Calu3 (cell line): ENCODE data around the gene LIPN. TPM values are rescaled to one million over a fixed set of nuclear protein-coding genes. Genes with fewer than 3 reads are reported as not detected.

Experiments
- BruUV-seq: library from RNA; stranded (reverse); fragments of 400-500 nt; replicated peaks from 2 replicates; lab custom pipeline; 2021; lab: Mats Ljungman, UMichigan
- CTCF ChIA-PET: fragments of 300-600 bp; sonication (Branson Sonifier 250); formaldehyde crosslinking; loops from one replicate; lab custom pipeline; 2022; ENCODE audit warnings: antibody characterized with exemption; lab: Charles Lee
- DNase-seq: peaks from one replicate; pipeline ENCODE4 v3.0.0; 2022
- H3K27ac Mint-ChIP-seq: one replicate; pipeline ENCODE4 v1.8.0; 2022; ENCODE audit warnings: mixed read lengths; ENCODE audit not compliant: unreplicated experiment
- H3K27me3 Mint-ChIP-seq: one replicate; pipeline ENCODE4 v1.8.0; 2022; ENCODE audit warnings: mixed read lengths; ENCODE audit not compliant: unreplicated experiment
- H3K36me3 Mint-ChIP-seq: one replicate; pipeline ENCODE4 v1.8.0; 2022; ENCODE audit warnings: mild to moderate bottlenecking, moderate library complexity, mixed read lengths; ENCODE audit not compliant: insufficient read depth, unreplicated experiment
- H3K4me1 Mint-ChIP-seq: one replicate; pipeline ENCODE4 v1.8.0; 2022; ENCODE audit warnings: mild to moderate bottlenecking, low read depth, mixed read lengths; ENCODE audit not compliant: unreplicated experiment
- H3K4me3 Mint-ChIP-seq: one replicate; pipeline ENCODE4 v1.8.0; 2022; ENCODE audit warnings: mild to moderate bottlenecking, low read depth, moderate library complexity, mixed read lengths; ENCODE audit not compliant: unreplicated experiment
- H3K9me3 Mint-ChIP-seq: one replicate; pipeline ENCODE4 v1.8.0; 2022; ENCODE audit warnings: low read depth, mixed read lengths; ENCODE audit not compliant: unreplicated experiment
- intact Hi-C: fragments of 100-400 bp; cut with micrococcal nuclease; formaldehyde crosslinking; loops from one replicate; pipeline ENCODE4 v1.10.0; 2022; ENCODE audit not compliant: unreplicated experiment
- total RNA-seq: library from RNA; stranded (reverse); gene quantifications from 2 replicates; pipeline ENCODE4 v1.2.3, GENCODE V29; 2022
- TF ChIP-seq, protein P1 (sequence below): fragments of 200-600 bp; IDR thresholded peaks from one replicate; pipeline ENCODE4 v1.8.0; 2022; ENCODE audit warnings: antibody characterized with exemption; ENCODE audit not compliant: unreplicated experiment

Gene LIPN
- total RNA-seq, 1 experiment from 2014 or later: not detected

- no peaks in the 10 kb centered on the region for H3K36me3 Mint-ChIP-seq
- no TSS peak for BruUV-seq
- DNase-seq: no peak
- H3K27me3 Mint-ChIP-seq: no peaks in the 10 kb centered on the region
- CTCF ChIA-PET: no interaction called here
- H3K4me3 Mint-ChIP-seq: no peak overlapping the region
- no peaks in the 10 kb centered on the region for H3K9me3 Mint-ChIP-seq
- TF ChIP-seq, protein P1, sequence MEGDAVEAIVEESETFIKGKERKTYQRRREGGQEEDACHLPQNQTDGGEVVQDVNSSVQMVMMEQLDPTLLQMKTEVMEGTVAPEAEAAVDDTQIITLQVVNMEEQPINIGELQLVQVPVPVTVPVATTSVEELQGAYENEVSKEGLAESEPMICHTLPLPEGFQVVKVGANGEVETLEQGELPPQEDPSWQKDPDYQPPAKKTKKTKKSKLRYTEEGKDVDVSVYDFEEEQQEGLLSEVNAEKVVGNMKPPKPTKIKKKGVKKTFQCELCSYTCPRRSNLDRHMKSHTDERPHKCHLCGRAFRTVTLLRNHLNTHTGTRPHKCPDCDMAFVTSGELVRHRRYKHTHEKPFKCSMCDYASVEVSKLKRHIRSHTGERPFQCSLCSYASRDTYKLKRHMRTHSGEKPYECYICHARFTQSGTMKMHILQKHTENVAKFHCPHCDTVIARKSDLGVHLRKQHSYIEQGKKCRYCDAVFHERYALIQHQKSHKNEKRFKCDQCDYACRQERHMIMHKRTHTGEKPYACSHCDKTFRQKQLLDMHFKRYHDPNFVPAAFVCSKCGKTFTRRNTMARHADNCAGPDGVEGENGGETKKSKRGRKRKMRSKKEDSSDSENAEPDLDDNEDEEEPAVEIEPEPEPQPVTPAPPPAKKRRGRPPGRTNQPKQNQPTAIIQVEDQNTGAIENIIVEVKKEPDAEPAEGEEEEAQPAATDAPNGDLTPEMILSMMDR: no peak
- no peaks in the 10 kb centered on the region for H3K4me1 Mint-ChIP-seq
- intact Hi-C loops: no loop called here
- no peak overlapping the region for H3K27ac Mint-ChIP-seq
These were observed 5.5 kb upstream of the LIPN start for GRCh38 chr10:88754287-88754686.

GRCh38 chr10:88755753-88756152, 4.1 kb upstream of the LIPN start:
- H3K36me3 Mint-ChIP-seq: no peaks in the 10 kb centered on the region
- BruUV-seq: no TSS peak
- DNase-seq: no peak
- H3K27ac Mint-ChIP-seq: no peak overlapping the region
- no peaks in the 10 kb centered on the region for H3K27me3 Mint-ChIP-seq
- H3K4me3 Mint-ChIP-seq: no peak overlapping the region
- H3K4me1 Mint-ChIP-seq: no peaks in the 10 kb centered on the region
- H3K9me3 Mint-ChIP-seq: no peaks in the 10 kb centered on the region
- CTCF ChIA-PET: interaction anchor here (0.6 kb wide), 1 partner anchor 192 kb away, joined by 3 read pairs; no protein-coding TSS in a partner anchor
- intact Hi-C loops: no loop called here
- TF ChIP-seq, protein P1: no peak

GRCh38 chr10:88756660-88757059, 3.2 kb upstream of the LIPN start:
- TF ChIP-seq, protein P1: no peak
- Mint-ChIP-seq H3K4me3 (no peak overlapping the region), H3K4me1 (no peaks in the 10 kb centered on the region), H3K27ac (no peak overlapping the region), H3K27me3 (no peaks in the 10 kb centered on the region), H3K36me3 (no peaks in the 10 kb centered on the region), H3K9me3 (no peaks in the 10 kb centered on the region)
- DNase-seq: no peak
- no TSS peak for BruUV-seq
- CTCF ChIA-PET: no interaction called here
- intact Hi-C loops: no loop called here

- CTCF ChIA-PET: no interaction called here
- Mint-ChIP-seq H3K9me3 (no peaks in the 10 kb centered on the region), H3K4me3 (no peak overlapping the region), H3K27ac (no peak overlapping the region), H3K36me3 (no peaks in the 10 kb centered on the region), H3K4me1 (no peaks in the 10 kb centered on the region), H3K27me3 (no peaks in the 10 kb centered on the region)
- intact Hi-C loops: no loop called here
- no TSS peak for BruUV-seq
- no peak for DNase-seq
- TF ChIP-seq, protein P1: no peak
These were observed 3.1 kb downstream of the LIPN start for GRCh38 chr10:88762906-88763305.
